WTC11 (cell line): ENCODE data around the gene BLMH. TPM values are rescaled to one million over a fixed set of nuclear protein-coding genes. Genes with fewer than 3 reads are reported as not detected.

Experiments used
- ATAC-seq: fragments of 200-7000 bp; cut with Tn5 transposase; 2 replicates; pipeline ENCODE4 v1.10.0; 2021; ENCODE audit warnings: mild to moderate bottlenecking, moderate library complexity
- CTCF ChIA-PET: fragments of 300-600 bp; sonication (Branson Sonifier 250); formaldehyde crosslinking; loops from one replicate; lab custom pipeline; 2021; ENCODE audit warnings: antibody characterized with exemption; lab: Charles Lee
- POLR2A ChIA-PET: fragments of 350-600 bp; sonication (Branson Sonifier 250); formaldehyde crosslinking; loops from one replicate; lab custom pipeline; 2021; ENCODE audit warnings: antibody characterized with exemption; lab: Charles Lee
- DNase-seq: peaks from one replicate; pipeline ENCODE4 v3.0.0; 2021; ENCODE audit warnings: low spot score
- H3K27ac Mint-ChIP-seq: 2 replicates; pipeline ENCODE4 v1.8.0; 2021; ENCODE audit warnings: mixed read lengths
- H3K27me3 Mint-ChIP-seq: 2 replicates; pipeline ENCODE4 v1.8.0; 2021; ENCODE audit warnings: low read depth, mild to moderate bottlenecking, moderate library complexity, mixed read lengths
- H3K36me3 Mint-ChIP-seq: 2 replicates; pipeline ENCODE4 v1.8.0; 2021; ENCODE audit warnings: mixed read lengths
- H3K4me1 Mint-ChIP-seq: 2 replicates; pipeline ENCODE4 v1.8.0; 2022; ENCODE audit warnings: mixed read lengths
- H3K4me3 Mint-ChIP-seq: 2 replicates; pipeline ENCODE4 v1.8.0; 2021; ENCODE audit warnings: mild to moderate bottlenecking, moderate library complexity, mixed read lengths
- H3K9me3 Mint-ChIP-seq: 2 replicates; pipeline ENCODE4 v1.8.0; 2021; ENCODE audit warnings: mixed read lengths
- CBFB ChIP-seq: sonication (generic); formaldehyde crosslinking; IDR thresholded peaks from 2 replicates; pipeline ENCODE4 v1.8.1; 2022; ENCODE audit warnings: mild to moderate bottlenecking, low read depth, missing genetic modification reagents
- E2F4 ChIP-seq: sonication (generic); formaldehyde crosslinking; IDR thresholded peaks from 2 replicates; pipeline ENCODE4 v1.8.1; 2022; ENCODE audit warnings: low read depth, mild to moderate bottlenecking, moderate library complexity, missing genetic modification reagents, borderline replicate concordance
- EMX1 ChIP-seq: fragments of 250-450 bp; sonication (Bioruptor Pico); IDR thresholded peaks from 2 replicates; pipeline ENCODE4 v1.8.0; 2021; ENCODE audit warnings: mild to moderate bottlenecking
- FOXJ3 ChIP-seq: sonication (generic); formaldehyde crosslinking; IDR thresholded peaks from 2 replicates; pipeline ENCODE4 v1.9.0; 2021; ENCODE audit warnings: missing genetic modification reagents, mild to moderate bottlenecking, borderline replicate concordance
- FOXP4 ChIP-seq: sonication (generic); formaldehyde crosslinking; IDR thresholded peaks from 2 replicates; pipeline ENCODE4 v1.8.0; 2022; ENCODE audit warnings: mild to moderate bottlenecking, missing genetic modification reagents
- GABPB1 ChIP-seq: sonication (generic); formaldehyde crosslinking; IDR thresholded peaks from 2 replicates; pipeline ENCODE4 v1.8.1; 2023; ENCODE audit warnings: mild to moderate bottlenecking, missing genetic modification reagents
- GTF2I ChIP-seq: fragments of 250-450 bp; sonication (Bioruptor Pico); conservative IDR thresholded peaks from 2 replicates; pipeline ENCODE4 v1.4.0; 2021; ENCODE audit warnings: mild to moderate bottlenecking
- HMGXB4 ChIP-seq: sonication (generic); formaldehyde crosslinking; IDR thresholded peaks from 2 replicates; pipeline ENCODE4 v1.8.1; 2023; ENCODE audit warnings: mild to moderate bottlenecking, moderate library complexity, missing genetic modification reagents
- MYBL2 ChIP-seq: sonication (generic); formaldehyde crosslinking; IDR thresholded peaks from 2 replicates; pipeline ENCODE4 v1.8.1; 2023; ENCODE audit warnings: mild to moderate bottlenecking, moderate library complexity, missing genetic modification reagents
- NFATC4 ChIP-seq: fragments of 250-450 bp; sonication (Bioruptor Pico); IDR thresholded peaks from 2 replicates; pipeline ENCODE4 v1.9.0; 2021; ENCODE audit warnings: mild to moderate bottlenecking
- NR1H2 ChIP-seq: sonication (generic); formaldehyde crosslinking; IDR thresholded peaks from 2 replicates; pipeline ENCODE4 v1.9.0; 2021; ENCODE audit warnings: mild to moderate bottlenecking, moderate library complexity, missing genetic modification reagents
- PRRX2 ChIP-seq: fragments of 250-450 bp; sonication (Bioruptor Pico); IDR thresholded peaks from 2 replicates; pipeline ENCODE4 v1.8.0; 2021; ENCODE audit warnings: mild to moderate bottlenecking
- RELA ChIP-seq: sonication (generic); formaldehyde crosslinking; IDR thresholded peaks from 2 replicates; pipeline ENCODE4 v1.8.1; 2022; ENCODE audit warnings: missing genetic modification reagents, mild to moderate bottlenecking, borderline replicate concordance
- STAT6 ChIP-seq: sonication (generic); formaldehyde crosslinking; conservative IDR thresholded peaks from 2 replicates; pipeline ENCODE4 v1.8.1; 2023; ENCODE audit warnings: mild to moderate bottlenecking, low read depth, missing genetic modification reagents, moderate library complexity
- ZBTB43 ChIP-seq: sonication (generic); formaldehyde crosslinking; IDR thresholded peaks from 2 replicates; pipeline ENCODE4 v1.8.1; 2023; ENCODE audit warnings: mild to moderate bottlenecking, missing genetic modification reagents
- ZNF121 ChIP-seq: sonication (generic); formaldehyde crosslinking; IDR thresholded peaks from 2 replicates; pipeline ENCODE4 v1.8.0; 2023; ENCODE audit warnings: missing genetic modification reagents
- ZNF416 ChIP-seq: fragments of 250-450 bp; sonication (Bioruptor Pico); IDR thresholded peaks from 2 replicates; pipeline ENCODE4 v1.9.0; 2021; ENCODE audit warnings: mild to moderate bottlenecking, inconsistent platforms
- ZNF425 ChIP-seq: fragments of 250-450 bp; sonication (Bioruptor Pico); conservative IDR thresholded peaks from 2 replicates; pipeline ENCODE4 v1.9.0; 2021; ENCODE audit warnings: mild to moderate bottlenecking
- total RNA-seq: library from RNA; stranded (reverse); gene quantifications from 3 replicates; pipeline ENCODE4 v1.2.3, GENCODE V29; 2021
- TF ChIP-seq, protein P1 (sequence below): sonication (generic); formaldehyde crosslinking; conservative IDR thresholded peaks from 2 replicates; pipeline ENCODE4 v1.8.1; 2022; ENCODE audit warnings: mild to moderate bottlenecking, missing genetic modification reagents

BLMH gene
- total RNA-seq, 1 experiment from 2014 or later: 63.9 TPM

GRCh38 chr17:30243568-30243967 is 48.2 kb downstream of the BLMH start (continued):
- TF ChIP-seq ZNF425: no peak
- TF ChIP-seq GABPB1: no peak
- TF ChIP-seq RELA: no peak
- TF ChIP-seq HMGXB4: no peak
- TF ChIP-seq PRRX2: no peak

GRCh38 chr17:30243002-30243401 is 48.7 kb downstream of the BLMH start:
- no peak for ATAC-seq
- Mint-ChIP-seq H3K9me3 (peaks cover 12% of the 10 kb centered on the region), H3K4me1 (peaks cover 17% of the 10 kb centered on the region), H3K36me3 (peaks cover 7% of the 10 kb centered on the region; the same call in 1 of the 2 replicates), H3K4me3 (no peak overlapping the region), H3K27me3 (peaks cover 22% of the 10 kb centered on the region), H3K27ac (no peak overlapping the region)
- no peak for DNase-seq
- no peak for TF ChIP-seq GTF2I (CRISPR knock-in tag)
- no peak for TF ChIP-seq ZNF416 (CRISPR knock-in tag)
- TF ChIP-seq FOXJ3 (CRISPR knock-in tag): no peak
- TF ChIP-seq EMX1 (CRISPR knock-in tag): no peak
- TF ChIP-seq ZBTB43 (CRISPR knock-in tag): no peak
- TF ChIP-seq CBFB: no peak
- no peak for TF ChIP-seq STAT6 (CRISPR knock-in tag)
- ChIA-PET POLR2A (no interaction called here), CTCF (no interaction called here)

DNA sequence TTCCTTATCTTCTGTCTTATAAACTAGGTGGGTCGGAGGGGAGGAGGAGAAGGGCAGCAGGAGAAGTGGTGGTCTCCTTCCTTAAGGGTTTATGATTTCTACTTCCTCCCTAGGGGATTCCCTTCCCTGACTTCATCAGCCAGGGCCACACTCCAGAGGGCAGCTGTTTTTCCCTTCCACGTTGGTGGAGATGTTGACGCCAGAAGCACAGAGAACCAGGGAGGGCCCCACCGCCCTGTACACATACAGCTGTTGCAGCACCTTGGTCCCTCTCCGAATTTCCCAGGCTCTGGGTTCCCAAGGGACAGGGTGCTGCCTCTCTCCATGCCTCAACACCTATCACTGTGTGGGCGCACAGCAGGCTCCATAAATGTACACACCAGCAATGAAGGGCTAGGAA is 50.7 kb downstream of the BLMH start:
- ChIA-PET CTCF (no interaction called here), POLR2A (no interaction called here)
- Mint-ChIP-seq H3K4me1 (peaks cover 24% of the 10 kb centered on the region), H3K36me3 (peaks cover 5% of the 10 kb centered on the region; the same call in 1 of the 2 replicates), H3K9me3 (peaks cover 12% of the 10 kb centered on the region), H3K27me3 (peaks cover 40% of the 10 kb centered on the region), H3K4me3 (no peak overlapping the region), H3K27ac (no peak overlapping the region)
- no peak for DNase-seq
- ATAC-seq: no peak
- TF ChIP-seq MYBL2 (CRISPR knock-in tag): no peak
- TF ChIP-seq, protein P1, sequence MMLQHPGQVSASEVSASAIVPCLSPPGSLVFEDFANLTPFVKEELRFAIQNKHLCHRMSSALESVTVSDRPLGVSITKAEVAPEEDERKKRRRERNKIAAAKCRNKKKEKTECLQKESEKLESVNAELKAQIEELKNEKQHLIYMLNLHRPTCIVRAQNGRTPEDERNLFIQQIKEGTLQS: no peak
- no peak for TF ChIP-seq E2F4 (CRISPR knock-in tag)
- no peak for TF ChIP-seq FOXP4
- no peak for TF ChIP-seq RELA
- TF ChIP-seq ZNF121 (CRISPR knock-in tag): no peak
- TF ChIP-seq ZNF425: no peak
- no peak for TF ChIP-seq GTF2I (CRISPR knock-in tag)
- no peak for TF ChIP-seq NFATC4 (CRISPR knock-in tag)
- no peak for TF ChIP-seq NR1H2 (CRISPR knock-in tag)
